ENCODE measurements around the gene INTS11.

Gene INTS11

GRCh38 chr1:1281533-1282321 lies 42.7 kb downstream of the INTS11 start:
- no peaks in the 10 kb centered on the region for H3K36me3 ChIP-seq (replicated peaks in 1 of 2; ENCODE audit: control insufficient read depth in 2 of 2, insufficient read depth in 2 of 2, low read length in 2 of 2)
- H2BK5ac ChIP-seq (ENCODE audit: low read length): no peak overlapping the region
- no peak overlapping the region for H3K27ac ChIP-seq (replicated peaks; ENCODE audit: low read length)
- no CpG with 5 or more reads among the region's 26 CpGs for WGBS, 2 donors (ENCODE audit: extremely low coverage in 2 of 2, insufficient read length in 2 of 2, insufficient replicate concordance in 1 of 2)
- H2AFZ ChIP-seq (ENCODE audit: low read length): no peak overlapping the region
- H3K9me3 ChIP-seq (replicated peaks in 1 of 2; ENCODE audit: control insufficient read depth in 2 of 2, insufficient read depth in 1 of 2, low read depth in 1 of 2, low read length in 2 of 2): no peaks in the 10 kb centered on the region
- H4K8ac ChIP-seq (ENCODE audit: low read depth, low read length): no peak overlapping the region
- peak overlapping the region; percentile 83 for H2AK5ac ChIP-seq (ENCODE audit: low read depth, low read length)
- peak overlapping the region; percentile 70 for H3K18ac ChIP-seq (ENCODE audit: low read length)
- peak overlapping the region; percentile 89 for H2BK15ac ChIP-seq (ENCODE audit: low read length)
- no peak overlapping the region for H3K4me3 ChIP-seq (ENCODE audit: low read length in 2 of 2)
- H3K4me1 ChIP-seq (ENCODE audit: control insufficient read depth in 2 of 2, insufficient read depth in 1 of 2, low read depth in 1 of 2, low read length in 2 of 2): peaks cover 0 to 4% of the 10 kb centered on the region in 2 donors
- H3K4ac ChIP-seq (ENCODE audit: low read length): no peak overlapping the region
- H3K4me2 ChIP-seq (ENCODE audit: insufficient read depth, low read length, poor library complexity, severe bottlenecking): no peak overlapping the region
- no peak overlapping the region for H2BK120ac ChIP-seq (ENCODE audit: low read depth, low read length)
- no peak overlapping the region for H3K9ac ChIP-seq (ENCODE audit: low read depth, low read length, poor library complexity)
- DNase-seq (ENCODE audit: low spot score): no peak
- H2BK12ac ChIP-seq (ENCODE audit: low read length): no peak overlapping the region
- H3K79me1 ChIP-seq (ENCODE audit: low read depth, low read length): peaks cover 5% of the 10 kb centered on the region
- no peak overlapping the region for H3K23ac ChIP-seq (ENCODE audit: low read depth, low read length, poor library complexity)
- no peak overlapping the region for H4K91ac ChIP-seq (ENCODE audit: low read depth, low read length, poor library complexity)
- H3K27me3 ChIP-seq (ENCODE audit: control insufficient read depth in 3 of 3, insufficient read depth in 3 of 3, low read depth in 1 of 3, low read length in 3 of 3): no peaks in the 10 kb centered on the region
- peak overlapping the region; percentile 2 for H3K14ac ChIP-seq (ENCODE audit: low read length)

GRCh38 chr1:1280782-1281481 lies 43.5 kb downstream of the INTS11 start:
- Histone ChIP-seq H3K36me3 (replicated peaks in 1 of 2; ENCODE audit: control insufficient read depth in 2 of 2, insufficient read depth in 2 of 2, low read length in 2 of 2) (no peaks in the 10 kb centered on the region), H3K27me3 (ENCODE audit: control insufficient read depth in 3 of 3, insufficient read depth in 3 of 3, low read depth in 1 of 3, low read length in 3 of 3) (no peaks in the 10 kb centered on the region), H2BK5ac (ENCODE audit: low read length) (peak overlapping the region; percentile 24), H3K4me2 (ENCODE audit: insufficient read depth, low read length, poor library complexity, severe bottlenecking) (no peak overlapping the region), H3K14ac (ENCODE audit: low read length) (peak overlapping the region; percentile 82), H4K91ac (ENCODE audit: low read depth, low read length, poor library complexity) (no peak overlapping the region), H2BK120ac (ENCODE audit: low read depth, low read length) (no peak overlapping the region), H4K8ac (ENCODE audit: low read depth, low read length) (no peak overlapping the region), H3K4me3 (ENCODE audit: low read length in 2 of 2) (no peak overlapping the region), H3K4ac (ENCODE audit: low read length) (no peak overlapping the region), H2BK12ac (ENCODE audit: low read length) (no peak overlapping the region), H2BK15ac (ENCODE audit: low read length) (peak overlapping the region; percentile 89), H3K18ac (ENCODE audit: low read length) (peak overlapping the region; percentile 28), H3K9me3 (replicated peaks in 1 of 2; ENCODE audit: control insufficient read depth in 2 of 2, insufficient read depth in 1 of 2, low read depth in 1 of 2, low read length in 2 of 2) (no peaks in the 10 kb centered on the region), H3K27ac (replicated peaks; ENCODE audit: low read length) (no peak overlapping the region), H3K23ac (ENCODE audit: low read depth, low read length, poor library complexity) (no peak overlapping the region), H2AK5ac (ENCODE audit: low read depth, low read length) (peak overlapping the region; percentile 81), H3K9ac (ENCODE audit: low read depth, low read length, poor library complexity) (peak overlapping the region; percentile 44), H3K79me1 (ENCODE audit: low read depth, low read length) (peaks cover 2% of the 10 kb centered on the region), H3K4me1 (ENCODE audit: control insufficient read depth in 2 of 2, insufficient read depth in 1 of 2, low read depth in 1 of 2, low read length in 2 of 2) (peaks cover 0 to 4% of the 10 kb centered on the region in 2 donors), H2AFZ (ENCODE audit: low read length) (no peak overlapping the region)
- WGBS, 2 donors (ENCODE audit: extremely low coverage in 2 of 2, insufficient read length in 2 of 2, insufficient replicate concordance in 1 of 2): no CpG with 5 or more reads among the region's 21 CpGs
- DNase-seq (ENCODE audit: low spot score): no peak

DNA sequence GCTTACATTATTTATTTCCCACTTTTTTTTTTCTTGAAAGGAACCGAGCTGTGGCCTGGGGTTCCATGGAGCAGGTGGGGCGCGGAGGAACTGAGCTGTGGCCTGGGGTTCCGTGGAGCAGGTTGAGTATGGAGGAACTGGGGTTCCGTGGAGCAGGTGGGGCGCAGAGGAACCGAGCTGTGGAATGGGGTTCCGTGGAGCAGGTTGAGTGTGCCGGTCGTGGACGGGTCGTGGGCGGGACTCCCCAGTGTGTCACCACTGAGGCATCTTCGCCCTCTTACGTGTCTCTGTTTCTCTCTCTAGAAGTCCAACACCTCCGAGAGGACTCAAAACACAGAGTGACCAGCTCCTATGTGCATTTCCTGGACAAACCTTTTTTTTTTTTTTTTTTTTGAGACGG lies 45.4 kb downstream of the INTS11 start:
- peak overlapping the region in 1 of 2 donors; percentile 16 for H3K4me3 ChIP-seq (ENCODE audit: low read length in 2 of 2)
- no peak overlapping the region for H3K4me2 ChIP-seq (ENCODE audit: insufficient read depth, low read length, poor library complexity, severe bottlenecking)
- no peak overlapping the region for H3K4ac ChIP-seq (ENCODE audit: low read length)
- no peak overlapping the region for H2BK12ac ChIP-seq (ENCODE audit: low read length)
- no peak overlapping the region for H2AK5ac ChIP-seq (ENCODE audit: low read depth, low read length)
- H3K4me1 ChIP-seq (ENCODE audit: control insufficient read depth in 2 of 2, insufficient read depth in 1 of 2, low read depth in 1 of 2, low read length in 2 of 2): peaks cover 5 to 14% of the 10 kb centered on the region in 2 donors
- H3K18ac ChIP-seq (ENCODE audit: low read length): peak overlapping the region; percentile 11
- no peak overlapping the region for H2BK5ac ChIP-seq (ENCODE audit: low read length)
- WGBS, 2 donors (ENCODE audit: extremely low coverage in 2 of 2, insufficient read length in 2 of 2, insufficient replicate concordance in 1 of 2): no CpG with 5 or more reads among the region's 17 CpGs
- H3K27me3 ChIP-seq (ENCODE audit: control insufficient read depth in 3 of 3, insufficient read depth in 3 of 3, low read depth in 1 of 3, low read length in 3 of 3): no peaks in the 10 kb centered on the region
- DNase-seq (ENCODE audit: low spot score): no peak
- no peak overlapping the region for H2BK120ac ChIP-seq (ENCODE audit: low read depth, low read length)
- H2AFZ ChIP-seq (ENCODE audit: low read length): no peak overlapping the region
- no peak overlapping the region for H3K23ac ChIP-seq (ENCODE audit: low read depth, low read length, poor library complexity)
- H3K14ac ChIP-seq (ENCODE audit: low read length): no peak overlapping the region
- H3K36me3 ChIP-seq (replicated peaks in 1 of 2; ENCODE audit: control insufficient read depth in 2 of 2, insufficient read depth in 2 of 2, low read length in 2 of 2): no peaks in the 10 kb centered on the region
- H3K27ac ChIP-seq (replicated peaks; ENCODE audit: low read length): no peak overlapping the region
- H4K8ac ChIP-seq (ENCODE audit: low read depth, low read length): peak overlapping the region; percentile 65
- no peak overlapping the region for H2BK15ac ChIP-seq (ENCODE audit: low read length)
- no peak overlapping the region for H3K9ac ChIP-seq (ENCODE audit: low read depth, low read length, poor library complexity)
- H4K91ac ChIP-seq (ENCODE audit: low read depth, low read length, poor library complexity): no peak overlapping the region
- H3K79me1 ChIP-seq (ENCODE audit: low read depth, low read length): peaks cover 5% of the 10 kb centered on the region
- H3K9me3 ChIP-seq (replicated peaks in 1 of 2; ENCODE audit: control insufficient read depth in 2 of 2, insufficient read depth in 1 of 2, low read depth in 1 of 2, low read length in 2 of 2): no peaks in the 10 kb centered on the region

- Histone ChIP-seq H4K8ac (ENCODE audit: low read depth, low read length) (no peak overlapping the region), H3K4me2 (ENCODE audit: insufficient read depth, low read length, poor library complexity, severe bottlenecking) (no peak overlapping the region), H3K4me1 (ENCODE audit: control insufficient read depth in 2 of 2, insufficient read depth in 1 of 2, low read depth in 1 of 2, low read length in 2 of 2) (peaks cover 5 to 12% of the 10 kb centered on the region in 2 donors), H3K4me3 (ENCODE audit: low read length in 2 of 2) (no peak overlapping the region), H2BK120ac (ENCODE audit: low read depth, low read length) (no peak overlapping the region), H4K91ac (ENCODE audit: low read depth, low read length, poor library complexity) (no peak overlapping the region), H3K27ac (replicated peaks; ENCODE audit: low read length) (no peak overlapping the region), H3K18ac (ENCODE audit: low read length) (no peak overlapping the region), H3K36me3 (replicated peaks in 1 of 2; ENCODE audit: control insufficient read depth in 2 of 2, insufficient read depth in 2 of 2, low read length in 2 of 2) (no peaks in the 10 kb centered on the region), H3K79me1 (ENCODE audit: low read depth, low read length) (peaks cover 5% of the 10 kb centered on the region), H2BK15ac (ENCODE audit: low read length) (no peak overlapping the region), H2AFZ (ENCODE audit: low read length) (no peak overlapping the region), H3K23ac (ENCODE audit: low read depth, low read length, poor library complexity) (no peak overlapping the region), H3K9ac (ENCODE audit: low read depth, low read length, poor library complexity) (no peak overlapping the region), H3K27me3 (ENCODE audit: control insufficient read depth in 3 of 3, insufficient read depth in 3 of 3, low read depth in 1 of 3, low read length in 3 of 3) (no peaks in the 10 kb centered on the region), H3K14ac (ENCODE audit: low read length) (no peak overlapping the region), H2BK12ac (ENCODE audit: low read length) (no peak overlapping the region), H3K4ac (ENCODE audit: low read length) (no peak overlapping the region), H2AK5ac (ENCODE audit: low read depth, low read length) (no peak overlapping the region), H2BK5ac (ENCODE audit: low read length) (no peak overlapping the region), H3K9me3 (replicated peaks in 1 of 2; ENCODE audit: control insufficient read depth in 2 of 2, insufficient read depth in 1 of 2, low read depth in 1 of 2, low read length in 2 of 2) (no peaks in the 10 kb centered on the region)
- no peak for DNase-seq (ENCODE audit: low spot score)
- WGBS, 2 donors (ENCODE audit: extremely low coverage in 2 of 2, insufficient read length in 2 of 2, insufficient replicate concordance in 1 of 2): no CpG with 5 or more reads among the region's 13 CpGs
These were observed 45.8 kb downstream of the INTS11 start for GRCh38 chr1:1278620-1279019.
